OCI-LY3 (cell line): ENCODE data around the gene IFITM1.

Experiments used
- H2AFZ ChIP-seq: fragments of 200-600, 300-600 bp; shearing (Covaris generic); 2 replicates; pipeline ENCODE4 v1.6.0; 2014; ENCODE audit warnings: antibody characterized with exemption, low read depth, low read length
- H3K27ac ChIP-seq: fragments of 200-600, 300-600 bp; sonication (generic); 2 replicates; pipeline ENCODE4 v1.5.1; 2014; ENCODE audit warnings: mild to moderate bottlenecking, low read length, moderate library complexity, mixed read lengths
- H3K27me3 ChIP-seq: fragments of 200-600, 300-600 bp; sonication (generic); 2 replicates; pipeline ENCODE4 v1.6.1; 2014; ENCODE audit warnings: low read depth, low read length, mixed read lengths
- H3K36me3 ChIP-seq: fragments of 200-600, 300-600 bp; sonication (generic); replicated peaks from 2 replicates; pipeline ENCODE3; 2014; ENCODE audit warnings: low read depth, low read length, mixed read lengths
- H3K4me1 ChIP-seq: fragments of 300-600, 200-600 bp; sonication (generic); 2 replicates; pipeline ENCODE4 v1.6.1; 2014; ENCODE audit warnings: low read length, mixed read lengths
- H3K4me2 ChIP-seq: fragments of 200-600, 300-600 bp; sonication (generic); 2 replicates; pipeline ENCODE4 v1.6.1; 2014; ENCODE audit warnings: low read length, mixed read lengths
- H3K4me3 ChIP-seq: fragments of 300-600, 200-600 bp; sonication (generic); 2 replicates; pipeline ENCODE4 v1.5.1; 2014; ENCODE audit warnings: antibody characterized with exemption, mild to moderate bottlenecking, low read length, moderate library complexity
- H3K79me2 ChIP-seq: fragments of 300-600, 200-600 bp; shearing (Covaris generic); 2 replicates; pipeline ENCODE4 v1.6.1; 2014; ENCODE audit warnings: mild to moderate bottlenecking, low read length, mixed read lengths
- H3K9ac ChIP-seq: fragments of 300-600, 200-600 bp; shearing (Covaris generic); 2 replicates; pipeline ENCODE4 v1.6.0; 2014; ENCODE audit warnings: mild to moderate bottlenecking, low read length, moderate library complexity
- H3K9me3 ChIP-seq: fragments of 200-600, 300-600 bp; shearing (Covaris generic); 2 replicates; pipeline ENCODE4 v1.6.1; 2014; ENCODE audit warnings: low read length, mixed read lengths; ENCODE audit not compliant: insufficient read depth
- H4K20me1 ChIP-seq: fragments of 200-600, 300-600 bp; sonication (generic); 2 replicates; pipeline ENCODE4 v1.6.1; 2016; ENCODE audit warnings: low read length, mixed read lengths; ENCODE audit not compliant: insufficient read depth
- EZH2phosphoT487 ChIP-seq: fragments of 200-600 bp; shearing (Covaris generic); IDR thresholded peaks from 2 replicates; pipeline ENCODE4 v1.6.1; 2018; ENCODE audit warnings: antibody characterized with exemption, mixed run types, low read depth
- TF ChIP-seq, protein P1 (sequence below): fragments of 200-600, 300-600 bp; sonication (generic); IDR thresholded peaks from 2 replicates; pipeline ENCODE4 v1.5.1; 2014; ENCODE audit warnings: antibody characterized with exemption, low read length, low read depth

IFITM1 gene

DNA sequence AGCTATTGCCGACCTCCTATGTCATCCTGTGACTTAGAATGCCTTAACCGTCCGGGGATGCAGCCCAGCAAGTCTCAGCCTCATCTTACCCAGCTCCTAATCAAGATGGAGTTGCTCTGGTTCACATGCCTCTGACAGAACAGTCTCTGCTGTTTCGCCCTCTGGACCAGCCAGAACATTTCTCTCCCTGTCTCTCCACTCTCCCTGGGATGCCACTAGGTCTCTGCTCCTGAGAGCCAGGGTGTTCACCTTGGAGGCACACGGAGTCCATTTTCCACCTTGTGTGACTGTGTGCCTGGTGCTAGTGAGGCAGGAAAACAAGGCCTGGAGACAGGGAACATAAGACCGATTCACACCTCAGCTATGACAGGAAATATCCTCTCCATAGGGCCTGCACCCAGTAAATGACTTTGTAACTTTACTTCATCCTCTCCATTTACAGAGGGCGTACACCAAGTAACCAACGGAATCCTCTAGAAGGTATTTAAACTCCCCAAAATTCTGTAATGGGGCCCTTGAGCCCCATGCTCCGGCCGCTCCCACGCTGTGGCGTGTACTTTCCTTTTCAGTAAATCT lies 38.7 kb downstream of the IFITM1 start:
- no peaks in the 10 kb centered on the region for H3K36me3 ChIP-seq
- H3K4me3 ChIP-seq, result no peak overlapping the region
- peaks cover 42% of the 10 kb centered on the region for H3K4me1 ChIP-seq
- H3K27me3 ChIP-seq, result 0 out of 2 replicates have a peak, but pooled peaks cover 5% of the 10 kb centered on the region
- H3K79me2 ChIP-seq, result no peaks in the 10 kb centered on the region
- H3K4me2 ChIP-seq, result no peak overlapping the region
- no peak overlapping the region for H2AFZ ChIP-seq
- no peak overlapping the region for H3K27ac ChIP-seq
- no peak overlapping the region for H3K9ac ChIP-seq
- H3K9me3 ChIP-seq, result no peaks in the 10 kb centered on the region
- H4K20me1 ChIP-seq, result no peaks in the 10 kb centered on the region
- TF ChIP-seq, protein P1, sequence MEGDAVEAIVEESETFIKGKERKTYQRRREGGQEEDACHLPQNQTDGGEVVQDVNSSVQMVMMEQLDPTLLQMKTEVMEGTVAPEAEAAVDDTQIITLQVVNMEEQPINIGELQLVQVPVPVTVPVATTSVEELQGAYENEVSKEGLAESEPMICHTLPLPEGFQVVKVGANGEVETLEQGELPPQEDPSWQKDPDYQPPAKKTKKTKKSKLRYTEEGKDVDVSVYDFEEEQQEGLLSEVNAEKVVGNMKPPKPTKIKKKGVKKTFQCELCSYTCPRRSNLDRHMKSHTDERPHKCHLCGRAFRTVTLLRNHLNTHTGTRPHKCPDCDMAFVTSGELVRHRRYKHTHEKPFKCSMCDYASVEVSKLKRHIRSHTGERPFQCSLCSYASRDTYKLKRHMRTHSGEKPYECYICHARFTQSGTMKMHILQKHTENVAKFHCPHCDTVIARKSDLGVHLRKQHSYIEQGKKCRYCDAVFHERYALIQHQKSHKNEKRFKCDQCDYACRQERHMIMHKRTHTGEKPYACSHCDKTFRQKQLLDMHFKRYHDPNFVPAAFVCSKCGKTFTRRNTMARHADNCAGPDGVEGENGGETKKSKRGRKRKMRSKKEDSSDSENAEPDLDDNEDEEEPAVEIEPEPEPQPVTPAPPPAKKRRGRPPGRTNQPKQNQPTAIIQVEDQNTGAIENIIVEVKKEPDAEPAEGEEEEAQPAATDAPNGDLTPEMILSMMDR, result no peak
- TF ChIP-seq EZH2phosphoT487, result no peak

GRCh38 chr11:353179-353873 lies 39.5 kb downstream of the IFITM1 start:
- no peak overlapping the region for H3K4me3 ChIP-seq
- H3K9me3 ChIP-seq, result no peaks in the 10 kb centered on the region
- H3K4me2 ChIP-seq, result no peak overlapping the region
- H3K4me1 ChIP-seq, result peaks cover 39% of the 10 kb centered on the region
- no peaks in the 10 kb centered on the region for H3K36me3 ChIP-seq
- H4K20me1 ChIP-seq, result no peaks in the 10 kb centered on the region
- H3K27me3 ChIP-seq, result no peaks in the 10 kb centered on the region
- H3K79me2 ChIP-seq, result no peaks in the 10 kb centered on the region
- no peak for TF ChIP-seq EZH2phosphoT487
- TF ChIP-seq, protein P1, result no peak
- no peak overlapping the region for H3K27ac ChIP-seq
- H3K9ac ChIP-seq, result no peak overlapping the region
- H2AFZ ChIP-seq, result no peak overlapping the region

DNA sequence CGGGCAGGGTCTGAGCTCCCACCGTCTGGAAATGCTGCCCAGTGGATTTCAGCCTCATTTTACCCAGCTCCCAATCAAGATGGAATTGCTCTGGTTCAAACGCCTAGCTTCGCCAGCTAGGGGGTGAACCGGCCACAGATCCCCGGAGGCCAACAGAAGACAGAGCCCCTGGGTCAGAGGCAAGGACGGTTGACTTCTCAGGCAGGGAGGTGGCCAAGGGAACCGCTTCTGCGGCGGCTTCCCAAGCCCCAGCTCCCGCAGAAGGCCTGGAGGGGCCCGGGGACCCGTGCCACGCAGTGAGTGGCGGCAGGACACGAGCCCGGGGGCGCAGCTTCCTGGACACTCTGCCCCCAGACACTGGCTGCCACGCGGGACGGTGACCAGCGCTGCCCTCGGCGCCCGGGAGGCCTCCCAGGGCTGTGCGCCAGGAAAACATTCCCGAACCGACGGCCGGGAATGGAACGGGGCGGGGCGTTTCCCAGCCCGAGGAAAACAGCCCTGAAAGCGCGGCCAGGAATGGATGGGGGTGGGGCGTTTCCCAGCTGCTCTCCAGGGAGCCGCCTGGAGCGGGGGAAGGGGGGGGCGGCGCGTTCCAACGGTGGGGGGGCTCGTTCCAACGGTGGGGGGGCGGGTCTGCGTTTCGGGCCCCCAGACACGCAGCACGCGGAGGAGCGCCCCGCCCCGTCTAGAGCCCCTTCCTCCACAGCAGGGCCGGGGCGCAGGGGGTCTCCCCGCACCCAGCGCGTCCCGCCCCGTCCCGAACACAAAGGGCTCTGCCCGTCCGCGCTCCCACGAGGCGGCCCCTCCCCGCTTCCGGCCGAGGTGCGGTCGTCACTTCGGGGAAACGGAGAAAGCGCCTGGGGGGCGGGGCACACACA lies 42.0 kb downstream of the IFITM1 start:
- peak overlapping the region; percentile 91 for H3K9ac ChIP-seq

More for the DNA sequence above, 42.0 kb downstream of the IFITM1 start:
- Histone ChIP-seq H2AFZ (no peak overlapping the region; the same call in 1 of the 2 replicates), H3K27me3 (0 out of 2 replicates have a peak, but pooled peaks cover 2% of the 10 kb centered on the region), H4K20me1 (no peaks in the 10 kb centered on the region), H3K36me3 (no peaks in the 10 kb centered on the region), H3K4me1 (peaks cover 22% of the 10 kb centered on the region), H3K4me2 (peak overlapping the region; percentile 89), H3K9me3 (no peaks in the 10 kb centered on the region), H3K79me2 (no peaks in the 10 kb centered on the region), H3K4me3 (peak overlapping the region; percentile 86), H3K27ac (peak overlapping the region; percentile 68)
- TF ChIP-seq EZH2phosphoT487, result no peak
- TF ChIP-seq, protein P1, result no peak
